ENCODE measurements around the gene OR6K3. TPM values are rescaled to one million over a fixed set of nuclear protein-coding genes. Genes with fewer than 3 reads are reported as not detected.

Gene OR6K3
- total RNA-seq, 4 donors from 2014 or later = not detected

DNA sequence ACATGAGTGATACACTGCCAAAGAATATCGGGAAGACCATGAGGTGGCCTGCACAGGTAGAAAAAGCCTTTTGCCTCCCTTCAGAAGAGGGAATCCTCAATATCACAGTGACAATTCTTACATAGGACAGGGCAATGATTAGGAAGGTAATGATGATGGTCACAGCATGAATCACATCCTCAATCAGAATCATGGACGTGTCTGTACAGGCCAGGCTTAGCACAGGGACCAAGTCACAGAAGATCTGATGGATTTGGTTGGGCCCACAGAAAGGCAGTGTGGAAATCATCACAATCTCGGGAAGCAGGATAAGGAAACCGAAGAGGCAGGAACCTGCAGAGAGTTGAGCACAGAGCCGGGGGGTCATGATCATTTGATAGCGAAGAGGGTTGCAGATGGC lies 3.2 kb downstream of the OR6K3 start:
- Histone ChIP-seq H3K36me3 (no peaks in the 10 kb centered on the region), H3K4me3 (replicated peaks in 1 of 3) (no peak overlapping the region), H3K4me1 (no peaks in the 10 kb centered on the region), H3K27ac (no peak overlapping the region), H3K9me3 (no peaks in the 10 kb centered on the region), H3K27me3 (no peaks in the 10 kb centered on the region)
- 78 to 95% methylated on average over 6 of the region's 6 CpGs for WGBS, 2 donors
- no peak for DNase-seq
- TF ChIP-seq POLR2A (IDR thresholded peaks at IDR 0.05) = no peak
- TF ChIP-seq, protein P1, sequence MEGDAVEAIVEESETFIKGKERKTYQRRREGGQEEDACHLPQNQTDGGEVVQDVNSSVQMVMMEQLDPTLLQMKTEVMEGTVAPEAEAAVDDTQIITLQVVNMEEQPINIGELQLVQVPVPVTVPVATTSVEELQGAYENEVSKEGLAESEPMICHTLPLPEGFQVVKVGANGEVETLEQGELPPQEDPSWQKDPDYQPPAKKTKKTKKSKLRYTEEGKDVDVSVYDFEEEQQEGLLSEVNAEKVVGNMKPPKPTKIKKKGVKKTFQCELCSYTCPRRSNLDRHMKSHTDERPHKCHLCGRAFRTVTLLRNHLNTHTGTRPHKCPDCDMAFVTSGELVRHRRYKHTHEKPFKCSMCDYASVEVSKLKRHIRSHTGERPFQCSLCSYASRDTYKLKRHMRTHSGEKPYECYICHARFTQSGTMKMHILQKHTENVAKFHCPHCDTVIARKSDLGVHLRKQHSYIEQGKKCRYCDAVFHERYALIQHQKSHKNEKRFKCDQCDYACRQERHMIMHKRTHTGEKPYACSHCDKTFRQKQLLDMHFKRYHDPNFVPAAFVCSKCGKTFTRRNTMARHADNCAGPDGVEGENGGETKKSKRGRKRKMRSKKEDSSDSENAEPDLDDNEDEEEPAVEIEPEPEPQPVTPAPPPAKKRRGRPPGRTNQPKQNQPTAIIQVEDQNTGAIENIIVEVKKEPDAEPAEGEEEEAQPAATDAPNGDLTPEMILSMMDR (IDR thresholded peaks at IDR 0.05) = no peak
- intact Hi-C loops (cut with DNase I) = no loop called here

DNA sequence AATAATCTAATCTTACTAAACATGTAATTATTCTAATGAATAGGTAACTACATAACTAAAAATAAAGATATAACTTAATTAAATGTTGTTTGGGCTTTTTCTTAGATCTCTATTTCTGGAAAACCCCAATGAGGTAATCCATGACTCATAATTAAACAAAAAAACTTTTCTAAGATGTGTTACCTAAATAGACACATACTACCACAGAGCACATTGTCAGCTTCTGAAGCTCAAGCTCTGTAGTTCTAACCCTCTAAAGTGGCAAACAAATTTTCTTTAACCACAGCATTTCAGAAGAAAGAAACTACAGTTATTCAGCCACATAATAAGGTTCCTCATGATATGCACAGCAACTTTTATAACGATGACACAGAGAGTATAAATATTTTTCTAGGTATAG lies 4.2 kb downstream of the OR6K3 start:
- Histone ChIP-seq H3K27ac (no peak overlapping the region), H3K36me3 (no peaks in the 10 kb centered on the region), H3K4me1 (no peaks in the 10 kb centered on the region), H3K27me3 (no peaks in the 10 kb centered on the region), H3K4me3 (replicated peaks in 1 of 3) (no peak overlapping the region), H3K9me3 (no peaks in the 10 kb centered on the region)
- DNase-seq = no peak
- no peak for TF ChIP-seq POLR2A (IDR thresholded peaks at IDR 0.05)
- TF ChIP-seq, protein P1 (IDR thresholded peaks at IDR 0.05) = no peak
- intact Hi-C loops (cut with DNase I) = no loop called here
- 82 to 94% methylated on average over 1 of the region's 1 CpG for WGBS, 2 donors

DNA sequence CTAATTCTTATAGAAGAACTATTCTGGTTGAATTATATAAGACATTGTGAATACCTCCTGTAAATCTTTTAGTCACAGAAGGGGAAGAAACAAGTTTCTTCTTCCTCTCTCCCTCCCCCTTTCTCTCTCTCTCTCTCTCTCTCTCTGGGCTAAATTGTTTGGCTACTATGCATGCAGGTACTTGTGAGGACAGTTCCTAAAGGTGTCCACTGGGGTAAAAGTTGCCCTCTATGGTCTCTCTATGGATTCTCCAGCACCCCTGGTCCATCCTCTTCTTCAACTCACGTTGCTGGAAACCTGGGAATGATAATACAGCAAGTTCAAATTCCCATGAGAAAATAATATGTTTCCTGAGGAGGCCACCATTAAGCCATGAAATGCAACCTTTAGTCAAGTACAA lies 5.8 kb downstream of the OR6K3 start:
- Histone ChIP-seq H3K27ac (no peak overlapping the region), H3K4me1 (no peaks in the 10 kb centered on the region), H3K4me3 (replicated peaks in 1 of 3) (no peak overlapping the region), H3K27me3 (no peaks in the 10 kb centered on the region), H3K9me3 (no peaks in the 10 kb centered on the region), H3K36me3 (no peaks in the 10 kb centered on the region)
- DNase-seq = no peak
- intact Hi-C loops (cut with DNase I) = no loop called here
- WGBS, 2 donors = 43 to 53% methylated on average over 1 of the region's 1 CpG
- TF ChIP-seq POLR2A (IDR thresholded peaks at IDR 0.05) = no peak
- TF ChIP-seq, protein P1 (IDR thresholded peaks at IDR 0.05) = no peak

DNA sequence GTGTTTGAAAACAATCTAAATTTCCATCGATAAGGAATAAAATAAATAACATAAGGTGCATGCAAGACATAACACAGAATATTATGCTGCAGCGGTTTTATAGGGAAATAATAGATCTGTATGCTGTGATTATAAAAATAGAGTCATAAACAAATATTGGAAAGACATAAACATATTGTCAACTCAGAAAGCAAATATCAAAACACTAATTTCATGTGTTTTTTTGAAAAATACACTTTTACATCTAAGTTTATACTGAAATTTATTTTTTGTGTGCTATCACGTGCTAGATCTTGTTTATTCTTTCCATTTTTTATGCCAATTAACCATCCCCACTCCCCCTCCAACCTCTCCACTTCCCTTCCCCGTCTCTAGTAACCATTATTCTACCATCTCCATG lies 9.4 kb downstream of the OR6K3 start:
- intact Hi-C loops (cut with DNase I) = no loop called here
- 67 to 73% methylated on average over 4 of the region's 4 CpGs for WGBS, 2 donors
- DNase-seq = no peak
- Histone ChIP-seq H3K4me1 (no peaks in the 10 kb centered on the region), H3K9me3 (no peaks in the 10 kb centered on the region), H3K4me3 (replicated peaks in 1 of 3) (no peak overlapping the region), H3K27ac (no peak overlapping the region), H3K36me3 (no peaks in the 10 kb centered on the region), H3K27me3 (no peaks in the 10 kb centered on the region)
- TF ChIP-seq, protein P1 (IDR thresholded peaks at IDR 0.05) = no peak
- no peak for TF ChIP-seq POLR2A (IDR thresholded peaks at IDR 0.05)

DNA sequence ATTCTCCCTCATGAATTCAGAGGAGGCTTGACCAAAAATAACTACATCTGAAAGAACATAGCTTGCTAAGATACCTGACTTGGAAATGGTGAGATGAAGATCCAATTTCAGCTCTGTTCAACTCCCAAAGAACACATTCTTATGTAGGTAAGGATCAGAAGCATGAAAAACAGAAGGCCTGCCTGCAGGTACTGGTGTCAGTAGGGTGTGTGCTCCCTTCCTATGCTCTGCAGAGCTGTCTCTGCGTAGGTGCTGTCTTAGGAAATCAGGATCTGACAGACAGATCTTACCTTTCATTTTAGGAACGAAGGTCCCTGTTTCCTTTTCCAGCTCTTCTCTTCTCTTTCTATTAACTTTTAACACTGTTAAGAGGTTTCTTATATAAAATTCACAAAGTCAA lies 14.4 kb downstream of the OR6K3 start:
- Histone ChIP-seq H3K4me1 (no peaks in the 10 kb centered on the region), H3K4me3 (replicated peaks in 1 of 3) (no peak overlapping the region), H3K27me3 (no peaks in the 10 kb centered on the region), H3K27ac (no peak overlapping the region), H3K9me3 (no peaks in the 10 kb centered on the region), H3K36me3 (no peaks in the 10 kb centered on the region)
- TF ChIP-seq POLR2A (IDR thresholded peaks at IDR 0.05) = no peak
- TF ChIP-seq, protein P1 (IDR thresholded peaks at IDR 0.05) = no peak
- intact Hi-C loops (cut with DNase I) = no loop called here
- 75 to 80% methylated on average over 2 of the region's 2 CpGs for WGBS, 2 donors
- no peak for DNase-seq
